Islet precursor cell (in vitro differentiated cells): ENCODE results near the gene UBD.

Experiments used
- DNase-seq: peaks from one replicate; pipeline ENCODE4 v3.0.0-alpha.2; 2018

Gene UBD

GRCh38 chr6:29519291-29520010 is 40.1 kb downstream of the UBD start:
- no peak for DNase-seq

GRCh38 chr6:29517728-29518440 is 41.6 kb downstream of the UBD start:
- peak; percentile 39 for DNase-seq

- DNase-seq, result no peak
Measured at GRCh38 chr6:29517245-29517644, 42.3 kb downstream of the UBD start.

GRCh38 chr6:29516108-29516507 is 43.4 kb downstream of the UBD start:
- DNase-seq, result peak; percentile 66

- peak; percentile 40 for DNase-seq
Measured at GRCh38 chr6:29510746-29511300, 48.7 kb downstream of the UBD start.

- peak; percentile 59 for DNase-seq
Measured at GRCh38 chr6:29510202-29510601, 49.3 kb downstream of the UBD start.

GRCh38 chr6:29509711-29510110 is 49.8 kb downstream of the UBD start:
- peak; percentile 27 for DNase-seq

GRCh38 chr6:29509239-29509638 is 50.3 kb downstream of the UBD start:
- peak; percentile 17 for DNase-seq

- no peak for DNase-seq
Measured at GRCh38 chr6:29507319-29507718, 52.2 kb downstream of the UBD start.

- DNase-seq, result peak; percentile 44
Measured at GRCh38 chr6:29506446-29507067, 53.0 kb downstream of the UBD start.

- DNase-seq, result no peak
Measured at GRCh38 chr6:29505808-29506207, 53.7 kb downstream of the UBD start.
